Sigmoid colon (tissue), 4 donors: ENCODE data around the gene PAX2.

ENCODE experiments used
- POLR2A ChIP-seq, 2 donors: fragments of 450-650 bp; IDR thresholded peaks; one replicate each; pipeline ENCODE4 v1.6.1; 2016; ENCODE audit warnings: antibody characterized with exemption in 2 of 2, mild to moderate bottlenecking in 2 of 2, moderate library complexity in 2 of 2
- POLR2AphosphoS5 ChIP-seq, 4 donors: sonication (generic); formaldehyde crosslinking; IDR thresholded peaks; one replicate each; pipeline ENCODE4 v1.6.1; 2017; ENCODE audit warnings: antibody characterized with exemption in 4 of 4
- TF ChIP-seq, protein P1 (sequence below), 4 experiments: fragments of 450-650 bp in 3 of 4; fragments of 200-600 bp in 1 of 4; IDR thresholded peaks; one replicate each; pipeline ENCODE4 v1.5.1; 2016 to 2019; ENCODE audit warnings: antibody characterized with exemption in 4 of 4, mild to moderate bottlenecking in 3 of 4, moderate library complexity in 2 of 4

DNA sequence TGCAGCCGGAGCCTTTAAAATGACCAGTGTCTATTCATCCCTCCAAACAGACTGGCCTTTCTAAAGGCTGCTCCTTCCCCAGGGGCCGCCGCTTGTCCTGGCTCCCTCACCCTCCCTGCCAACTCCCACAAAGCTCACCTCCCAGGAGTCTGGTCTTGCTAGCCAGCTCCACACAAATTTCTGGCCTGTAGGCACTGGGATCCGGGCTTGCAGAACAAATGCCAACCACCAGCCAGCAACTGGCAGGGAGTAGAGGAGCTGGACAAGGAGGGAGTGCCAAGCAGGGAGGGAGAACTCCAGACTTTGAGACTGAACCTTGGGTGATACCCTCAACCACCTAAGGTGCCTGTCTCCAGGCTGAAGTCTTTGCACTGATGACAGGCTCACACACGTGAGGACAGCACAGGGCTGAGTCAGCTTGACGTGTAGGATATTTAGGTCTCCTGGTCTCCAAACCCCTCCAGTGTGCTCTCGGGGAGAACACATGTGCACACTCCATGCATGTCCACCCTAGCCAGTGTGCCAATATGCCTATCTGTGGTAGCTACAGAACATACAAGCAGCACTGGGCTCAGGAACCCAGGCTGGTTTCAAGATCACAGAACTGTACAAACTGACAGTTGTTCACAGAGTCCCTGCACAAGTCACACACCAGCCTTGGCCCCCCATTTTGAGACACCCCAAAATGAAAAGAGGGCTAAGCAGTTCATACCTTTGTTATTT lies 6.0 kb downstream of the PAX2 start:
- no peak for TF ChIP-seq POLR2AphosphoS5 (IDR thresholded peaks at IDR 0.05)
- TF ChIP-seq, protein P1, sequence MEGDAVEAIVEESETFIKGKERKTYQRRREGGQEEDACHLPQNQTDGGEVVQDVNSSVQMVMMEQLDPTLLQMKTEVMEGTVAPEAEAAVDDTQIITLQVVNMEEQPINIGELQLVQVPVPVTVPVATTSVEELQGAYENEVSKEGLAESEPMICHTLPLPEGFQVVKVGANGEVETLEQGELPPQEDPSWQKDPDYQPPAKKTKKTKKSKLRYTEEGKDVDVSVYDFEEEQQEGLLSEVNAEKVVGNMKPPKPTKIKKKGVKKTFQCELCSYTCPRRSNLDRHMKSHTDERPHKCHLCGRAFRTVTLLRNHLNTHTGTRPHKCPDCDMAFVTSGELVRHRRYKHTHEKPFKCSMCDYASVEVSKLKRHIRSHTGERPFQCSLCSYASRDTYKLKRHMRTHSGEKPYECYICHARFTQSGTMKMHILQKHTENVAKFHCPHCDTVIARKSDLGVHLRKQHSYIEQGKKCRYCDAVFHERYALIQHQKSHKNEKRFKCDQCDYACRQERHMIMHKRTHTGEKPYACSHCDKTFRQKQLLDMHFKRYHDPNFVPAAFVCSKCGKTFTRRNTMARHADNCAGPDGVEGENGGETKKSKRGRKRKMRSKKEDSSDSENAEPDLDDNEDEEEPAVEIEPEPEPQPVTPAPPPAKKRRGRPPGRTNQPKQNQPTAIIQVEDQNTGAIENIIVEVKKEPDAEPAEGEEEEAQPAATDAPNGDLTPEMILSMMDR (IDR thresholded peaks at IDR 0.05), result no peak
- no peak for TF ChIP-seq POLR2A (IDR thresholded peaks at IDR 0.05)
